Bronchial epithelial cell (primary cell): ENCODE data around the gene CDC7. TPM values are rescaled to one million over a fixed set of nuclear protein-coding genes. Genes with fewer than 3 reads are reported as not detected.
"Not testable (repeated sequence)": the region's sequence is repeated elsewhere in the genome, so short reads cannot be mapped to it uniquely, and the experiment has no call there.

Experiments used
- DNase-seq: peaks from one replicate; pipeline ENCODE4 v3.0.0-alpha.2; 2010; ENCODE audit warnings: low read depth
- FAIRE-seq: peaks from 2 replicates; lab custom pipeline; 2011; peaks lifted over from hg19 to GRCh38; lab: Jason Lieb, UNC
- H3K27me3 ChIP-seq: 2 replicates; pipeline ENCODE4 v1.5.1; 2011; ENCODE audit warnings: low read length; ENCODE audit not compliant: control insufficient read depth, insufficient read depth
- H3K36me3 ChIP-seq: 2 replicates; pipeline ENCODE4 v1.5.1; 2011; ENCODE audit warnings: low read length; ENCODE audit not compliant: control insufficient read depth, insufficient read depth
- H3K4me3 ChIP-seq: 2 replicates; pipeline ENCODE4 v1.5.1; 2011; ENCODE audit warnings: mild to moderate bottlenecking, low read depth, low read length, control low read depth
- total RNA-seq: library from RNA; depleted of rRNA; stranded (reverse); fragments of >200 nt; gene quantifications from 2 replicates; pipeline ENCODE4 v1.2.1, GENCODE V29; 2014
- TF ChIP-seq, protein P1 (sequence below): IDR thresholded peaks from 2 replicates; pipeline ENCODE4 v1.5.1; 2011; ENCODE audit warnings: mild to moderate bottlenecking, moderate library complexity, low read length, control low read depth, inconsistent platforms; ENCODE audit not compliant: insufficient read depth, severe bottlenecking

The CDC7 gene
- total RNA-seq, 1 donor from 2014 or later, result 2.1 TPM

DNA sequence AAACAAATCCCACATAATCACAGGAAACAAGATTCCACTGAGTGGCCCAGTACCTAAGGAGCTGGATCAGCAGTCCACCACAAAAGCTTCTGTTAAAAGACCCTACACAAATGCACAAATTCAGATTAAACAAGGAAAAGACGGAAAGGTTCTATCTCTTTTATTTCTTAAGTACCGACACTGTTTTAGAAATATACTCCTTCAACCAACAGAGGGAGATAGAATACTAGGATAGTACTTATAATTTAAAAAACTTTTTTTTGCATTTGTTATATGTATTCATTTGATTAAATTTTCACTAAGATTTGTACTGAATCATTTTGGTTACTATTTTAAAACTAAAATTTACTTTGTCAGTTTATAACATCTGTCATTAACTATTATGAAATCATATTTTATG, 12.5 kb downstream of the CDC7 start:
- FAIRE-seq (no peak), DNase-seq (peak; percentile 7)
- TF ChIP-seq, protein P1, sequence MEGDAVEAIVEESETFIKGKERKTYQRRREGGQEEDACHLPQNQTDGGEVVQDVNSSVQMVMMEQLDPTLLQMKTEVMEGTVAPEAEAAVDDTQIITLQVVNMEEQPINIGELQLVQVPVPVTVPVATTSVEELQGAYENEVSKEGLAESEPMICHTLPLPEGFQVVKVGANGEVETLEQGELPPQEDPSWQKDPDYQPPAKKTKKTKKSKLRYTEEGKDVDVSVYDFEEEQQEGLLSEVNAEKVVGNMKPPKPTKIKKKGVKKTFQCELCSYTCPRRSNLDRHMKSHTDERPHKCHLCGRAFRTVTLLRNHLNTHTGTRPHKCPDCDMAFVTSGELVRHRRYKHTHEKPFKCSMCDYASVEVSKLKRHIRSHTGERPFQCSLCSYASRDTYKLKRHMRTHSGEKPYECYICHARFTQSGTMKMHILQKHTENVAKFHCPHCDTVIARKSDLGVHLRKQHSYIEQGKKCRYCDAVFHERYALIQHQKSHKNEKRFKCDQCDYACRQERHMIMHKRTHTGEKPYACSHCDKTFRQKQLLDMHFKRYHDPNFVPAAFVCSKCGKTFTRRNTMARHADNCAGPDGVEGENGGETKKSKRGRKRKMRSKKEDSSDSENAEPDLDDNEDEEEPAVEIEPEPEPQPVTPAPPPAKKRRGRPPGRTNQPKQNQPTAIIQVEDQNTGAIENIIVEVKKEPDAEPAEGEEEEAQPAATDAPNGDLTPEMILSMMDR, result no peak
- H3K27me3 ChIP-seq, result no peaks in the 10 kb centered on the region
- H3K36me3 ChIP-seq, result no peaks in the 10 kb centered on the region
- H3K4me3 ChIP-seq, result no peak overlapping the region

DNA sequence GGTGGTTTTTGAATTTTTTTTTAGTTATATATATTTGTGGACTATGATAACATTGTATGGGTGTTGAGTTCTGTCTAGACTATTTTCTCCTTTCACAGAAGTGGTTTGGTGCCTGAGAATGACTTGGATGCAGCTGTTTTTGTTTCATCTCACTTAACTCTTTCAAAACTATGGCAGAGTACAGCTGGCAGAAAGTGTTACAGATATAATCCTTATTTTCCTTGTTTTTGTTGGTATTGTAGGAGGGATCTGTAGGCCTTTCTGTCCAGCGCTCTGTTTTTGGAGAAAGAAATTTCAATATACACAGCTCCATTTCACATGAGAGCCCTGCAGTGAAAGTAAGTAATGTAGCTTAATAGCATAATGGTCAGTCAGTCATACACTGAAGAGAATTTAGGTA, 13.1 kb downstream of the CDC7 start:
- no peak for FAIRE-seq
- Histone ChIP-seq H3K36me3 (no peaks in the 10 kb centered on the region), H3K27me3 (no peaks in the 10 kb centered on the region), H3K4me3 (no peak overlapping the region)
- TF ChIP-seq, protein P1, result no peak
- no peak for DNase-seq

DNA sequence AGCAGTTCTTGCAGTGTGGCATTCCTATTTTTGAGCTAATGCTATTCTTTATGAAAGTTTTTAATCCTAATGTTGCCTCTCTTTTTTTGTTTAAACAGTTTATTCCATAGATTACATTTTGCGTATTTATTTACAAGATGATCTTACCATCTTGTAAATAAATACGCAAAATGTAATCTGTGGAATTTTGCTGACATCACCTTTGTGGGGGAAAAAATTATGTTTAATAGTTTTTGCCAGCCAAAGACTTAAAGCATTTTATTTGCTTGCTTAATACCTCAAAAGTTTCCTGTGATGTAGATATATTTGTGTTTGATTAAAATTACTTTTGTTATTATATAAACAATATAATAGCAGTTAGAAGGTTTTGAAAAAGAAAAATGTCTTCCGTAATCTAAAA, 15.3 kb downstream of the CDC7 start:
- no peak for DNase-seq
- Histone ChIP-seq H3K27me3 (no peaks in the 10 kb centered on the region), H3K36me3 (no peaks in the 10 kb centered on the region), H3K4me3 (no peak overlapping the region)
- FAIRE-seq, result no peak
- TF ChIP-seq, protein P1, result no peak

DNA sequence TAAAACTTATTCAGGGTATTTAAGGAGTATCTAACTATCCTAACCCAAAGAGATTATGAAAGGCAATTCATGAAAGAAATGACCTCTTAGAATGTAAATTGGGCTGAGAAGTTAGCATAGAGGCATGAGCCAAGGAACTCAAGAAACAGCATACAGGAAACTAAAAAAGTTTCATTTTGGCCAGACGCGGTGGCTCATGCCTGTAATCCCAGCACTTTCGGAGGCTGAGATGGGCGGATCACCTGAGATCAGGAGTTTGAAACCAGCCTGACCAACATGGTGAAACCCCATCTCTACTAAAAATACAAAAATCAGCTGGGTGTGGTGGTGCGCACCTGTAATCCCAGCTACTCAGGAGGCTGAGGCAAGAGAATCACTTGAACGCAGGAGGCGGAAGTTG, 16.0 kb downstream of the CDC7 start:
- not testable (repeated sequence) for H3K4me3 ChIP-seq, H3K27me3 ChIP-seq, FAIRE-seq, H3K36me3 ChIP-seq, DNase-seq

DNA sequence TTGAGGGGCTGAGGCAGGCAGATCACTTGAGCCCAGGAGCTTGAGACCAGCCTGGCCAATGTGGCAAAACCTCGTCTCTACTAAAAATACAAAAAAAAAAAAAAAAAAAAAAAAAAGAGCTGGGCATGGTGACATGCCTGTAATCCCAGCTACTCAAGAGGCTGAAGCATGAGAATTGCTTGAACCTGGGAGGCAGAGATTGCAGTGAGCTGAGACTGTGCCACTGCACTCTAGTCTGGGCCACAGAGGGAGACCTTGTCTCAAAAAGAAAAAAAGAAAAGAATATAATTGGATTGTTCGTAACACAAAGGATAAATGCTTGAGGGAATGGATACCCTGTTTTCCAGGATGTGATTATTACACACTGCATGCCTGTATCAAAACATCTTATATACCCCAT, 18.5 kb downstream of the CDC7 start:
- not testable (repeated sequence) for H3K4me3 ChIP-seq, FAIRE-seq, DNase-seq, H3K27me3 ChIP-seq, H3K36me3 ChIP-seq

DNA sequence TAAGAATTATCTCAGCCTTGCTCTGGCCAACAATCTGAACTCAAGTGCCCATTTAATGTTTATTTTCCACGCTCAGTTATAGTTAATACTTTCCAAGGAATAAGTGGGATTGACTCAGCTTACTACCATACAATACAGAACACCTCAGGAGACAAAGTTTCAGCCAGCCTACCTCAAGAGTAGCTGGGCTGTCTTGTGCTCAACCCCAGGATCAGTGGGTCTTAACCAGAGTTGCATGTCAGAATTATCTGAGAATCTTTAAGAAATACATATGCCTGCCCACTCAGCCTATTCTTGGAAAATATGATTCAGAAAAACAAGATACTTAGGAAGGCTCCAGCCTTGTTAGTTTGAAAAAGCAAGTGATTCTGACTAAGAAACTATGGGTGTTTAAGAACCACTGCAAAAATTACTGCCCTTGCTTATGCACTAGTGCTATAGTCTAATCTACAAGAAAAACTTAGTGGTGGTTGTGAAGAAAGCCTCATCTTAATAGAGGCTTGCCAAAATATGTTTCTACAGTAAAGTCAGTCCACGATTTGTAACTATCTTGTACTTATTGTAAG, 20.4 kb downstream of the CDC7 start:
- Histone ChIP-seq H3K36me3 (no peaks in the 10 kb centered on the region), H3K4me3 (no peak overlapping the region), H3K27me3 (no peaks in the 10 kb centered on the region)
- no peak for DNase-seq
- no peak for FAIRE-seq
- TF ChIP-seq, protein P1, result no peak

DNA sequence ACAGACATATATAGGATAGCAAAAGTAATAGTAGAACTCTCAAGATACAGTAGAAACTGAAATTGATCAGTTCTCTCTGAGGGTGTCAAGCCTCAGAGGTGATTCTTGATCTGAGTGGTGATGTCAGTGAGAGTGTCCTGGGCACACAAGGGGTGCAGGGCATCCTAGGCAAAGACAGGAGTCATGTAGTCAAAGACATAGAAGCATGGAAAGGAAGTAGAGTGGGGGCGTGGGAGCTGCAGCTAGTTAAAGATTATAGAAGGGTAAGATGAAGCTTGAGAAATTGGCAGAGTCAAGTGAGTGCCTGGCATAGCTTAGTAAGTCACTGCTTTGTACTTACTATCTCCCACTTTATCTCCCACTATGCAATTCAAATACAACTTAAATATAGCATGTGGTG, 22.8 kb downstream of the CDC7 start:
- H3K4me3 ChIP-seq, result no peak overlapping the region
- FAIRE-seq (no peak), DNase-seq (no peak)
- TF ChIP-seq, protein P1, result no peak
- no peaks in the 10 kb centered on the region for H3K27me3 ChIP-seq
- no peaks in the 10 kb centered on the region for H3K36me3 ChIP-seq
